NCI-H2196 treated with DMSO at 0.1 percent for 48 hours (cell line): ENCODE measurements around the gene DBH.
A peak's percentile ranks its signal among the peaks of the same experiment; 100 is the strongest.

Source experiments
- DNase-seq: peaks from one replicate; lab custom pipeline; 2025; ENCODE audit not compliant: unreplicated experiment; lab: John Stamatoyannopoulos, UW

The DBH gene

GRCh38 chr9:133604214-133604613 is 31.9 kb upstream of the DBH start:
- no peak for DNase-seq

- DNase-seq = no peak
Measured at GRCh38 chr9:133604856-133605255, 31.3 kb upstream of the DBH start.

GRCh38 chr9:133605446-133605845 is 30.7 kb upstream of the DBH start:
- DNase-seq = no peak

GRCh38 chr9:133605856-133606707 is 30.1 kb upstream of the DBH start:
- DNase-seq = no peak

GRCh38 chr9:133606708-133607025 is 29.5 kb upstream of the DBH start:
- DNase-seq = no peak

GRCh38 chr9:133607381-133607780 is 28.8 kb upstream of the DBH start:
- no peak for DNase-seq

GRCh38 chr9:133607976-133608375 is 28.2 kb upstream of the DBH start:
- DNase-seq = no peak

GRCh38 chr9:133608382-133608781 is 27.8 kb upstream of the DBH start:
- DNase-seq = no peak

GRCh38 chr9:133608889-133609288 is 27.3 kb upstream of the DBH start:
- DNase-seq = no peak

- peak; percentile 44 for DNase-seq
Measured at GRCh38 chr9:133609311-133610098, 26.7 kb upstream of the DBH start, which contains the start of gene FAM163B. FAM163B (minus strand) TSS chr9:133609389; CDS start chr9:133580223, 29,166 bp downstream.

- DNase-seq = no peak
Measured at GRCh38 chr9:133610845-133611244, 25.3 kb upstream of the DBH start.

- DNase-seq = no peak
Measured at GRCh38 chr9:133612051-133612450, 24.1 kb upstream of the DBH start.

- DNase-seq = no peak
Measured at GRCh38 chr9:133612816-133613215, 23.3 kb upstream of the DBH start.

- DNase-seq = no peak
Measured at GRCh38 chr9:133613432-133613831, 22.7 kb upstream of the DBH start.

GRCh38 chr9:133614056-133614455 is 22.1 kb upstream of the DBH start:
- no peak for DNase-seq

GRCh38 chr9:133614678-133615077 is 21.5 kb upstream of the DBH start:
- no peak for DNase-seq

- DNase-seq = no peak
Measured at GRCh38 chr9:133615186-133615585, 21.0 kb upstream of the DBH start.

- DNase-seq = no peak
Measured at GRCh38 chr9:133615606-133616188, 20.5 kb upstream of the DBH start.

GRCh38 chr9:133616643-133617405 is 19.3 kb upstream of the DBH start:
- DNase-seq = no peak

- DNase-seq = no peak
Measured at GRCh38 chr9:133618726-133619125, 17.4 kb upstream of the DBH start.

- no peak for DNase-seq
Measured at GRCh38 chr9:133619791-133620190, 16.4 kb upstream of the DBH start.
